H1 (cell line): ENCODE data around the gene INTS15. TPM values are rescaled to one million over a fixed set of nuclear protein-coding genes. Genes with fewer than 3 reads are reported as not detected.

Experiments used
- ATF3 ChIP-seq: IDR thresholded peaks from 2 replicates; pipeline ENCODE4 v1.6.1; 2011; ENCODE audit warnings: low read depth, mild to moderate bottlenecking, low read length; ENCODE audit not compliant: insufficient read depth
- EGR1 ChIP-seq: IDR thresholded peaks from 2 replicates; pipeline ENCODE4 v1.6.1; 2011; ENCODE audit warnings: low read depth, low read length, borderline replicate concordance
- KDM1A ChIP-seq: fragments of 200-600, 300-600 bp; sonication (generic); IDR thresholded peaks from 2 replicates; pipeline ENCODE4 v1.7.1; 2016; ENCODE audit warnings: mild to moderate bottlenecking, low read length, borderline replicate concordance
- polyA plus RNA-seq, 7 experiments: library from polyadenylated mRNA; depleted of rRNA in 3 of 7; stranded (reverse) in 5 of 7; unstranded in 2 of 7; fragments of >200 nt in 5 of 7; fragments of 200-250 nt in 2 of 7; gene quantifications; 1 replicate in 5 of 7; 2 replicates in 1 of 7; 4 replicates in 1 of 7; pipeline versions ENCODE4 v1.2.1 to v1.2.3, GENCODE V29; 2011 to 2013; ENCODE audit warnings: missing spikeins in 2 of 7, mixed read lengths in 2 of 7
- total RNA-seq: library from RNA; stranded (reverse); fragmentation: NEBNext Ultra II Directional; extraction: Animal tissue kit (Norgen Biotek cat#: 25700); gene quantifications from 2 replicates; pipeline ENCODE4 v1.2.1, GENCODE V29; 2021

Gene INTS15
- total and polyA plus RNA-seq, 2 of the 8 experiments (the other 6 are each of a cell fraction or from before 2014, with no cell fraction given), result 23.0 to 25.7 TPM

GRCh38 chr7:6604458-6604857, 14.6 kb downstream of the INTS15 start (continued):
- TF ChIP-seq EGR1 (no peak), KDM1A (no peak), ATF3 (no peak)
